Right lung (tissue), 5 donors: Measurements from ENCODE around the gene TSPAN4. TPM values are rescaled to one million over a fixed set of nuclear protein-coding genes. Genes with fewer than 3 reads are reported as not detected.

ENCODE experiments used
- DNase-seq, 2 donors: peaks; one replicate each; pipeline ENCODE4 v3.0.0-alpha.2; 2013
- polyA plus RNA-seq, 5 donors: library from polyadenylated mRNA; unstranded; fragments of 120-200 nt; gene quantifications; one replicate each; pipeline versions ENCODE4 v1.2.1 to v1.2.3, GENCODE V29; 2013; ENCODE audit warnings: inconsistent platforms in 1 of 5, low replicate concordance in 1 of 5; ENCODE audit not compliant: insufficient read length in 5 of 5, insufficient read depth in 1 of 5

The TSPAN4 gene
- polyA plus RNA-seq, 5 donors, result 42.4 to 94.6 (median 63.9) TPM

DNA sequence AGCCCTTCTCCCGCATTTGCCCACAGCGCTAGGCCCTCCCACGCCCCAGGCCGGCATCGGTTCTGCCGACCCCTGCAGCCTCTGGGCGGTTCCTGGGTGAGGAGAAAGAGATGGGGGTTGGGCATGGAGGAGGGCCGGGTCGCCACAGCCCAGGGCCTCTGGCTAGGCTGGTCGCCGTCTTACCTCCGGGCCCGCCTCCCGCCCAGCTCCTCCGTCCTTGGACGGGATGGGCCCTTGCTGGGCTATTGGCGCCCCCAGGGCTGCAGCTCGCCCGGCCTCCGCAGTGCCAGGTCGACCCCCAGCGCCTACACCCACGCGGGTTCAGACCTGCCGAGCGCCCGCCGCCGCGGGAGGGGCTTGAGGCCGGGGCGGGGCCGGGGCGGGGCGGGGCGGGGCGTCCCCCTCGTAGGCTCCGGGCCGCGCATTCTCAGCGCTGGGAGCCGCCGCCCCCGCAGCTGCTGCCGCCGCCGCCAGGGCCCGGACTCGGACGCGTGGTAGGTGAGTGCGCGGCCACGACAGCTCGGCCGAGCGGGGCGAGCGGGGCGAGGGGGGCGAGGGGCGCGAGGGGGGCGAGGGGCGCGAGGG lies 10.0 kb upstream of the TSPAN4 start, which contains the start of gene CD151:
TSS of gene CD151 (plus strand) at position 424 of the 585 bp plus-strand sequence. CDS start 3,118 bp downstream, outside the sequence.
- no peak for DNase-seq

DNA sequence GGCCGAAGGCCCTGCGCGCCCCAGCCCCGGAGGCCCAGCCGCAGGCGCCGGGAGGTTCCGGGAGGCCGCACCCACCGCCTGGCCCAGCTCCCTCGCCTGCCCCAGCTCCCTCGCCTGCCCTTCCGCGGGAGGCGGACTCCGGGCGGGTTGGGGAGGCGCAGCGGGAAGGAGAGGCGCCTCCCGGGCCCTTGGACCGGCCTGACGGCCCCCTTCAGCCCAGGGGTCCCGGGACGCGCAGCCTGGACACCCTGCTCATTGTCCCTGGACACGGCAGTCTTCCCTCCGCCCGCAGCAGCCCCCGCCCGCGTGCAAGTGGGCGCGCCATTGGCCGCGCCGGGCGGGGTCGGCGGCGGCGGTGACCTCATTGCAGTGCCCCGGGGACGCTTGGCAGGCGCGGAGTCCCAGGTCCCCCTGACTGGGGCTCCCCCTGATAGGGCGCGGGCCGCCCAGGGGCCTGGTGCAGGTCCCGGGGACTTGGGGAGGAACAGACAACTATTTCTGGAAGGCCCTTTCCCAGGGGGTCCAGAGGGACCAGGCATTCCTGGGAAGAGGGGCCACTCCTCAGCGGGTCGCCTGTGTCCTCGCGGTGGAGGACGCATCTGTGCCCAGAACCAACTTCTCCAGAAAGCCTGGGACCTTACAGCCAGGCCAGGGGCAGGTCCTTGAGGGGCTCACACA lies 9.4 kb upstream of the TSPAN4 start:
- no peak for DNase-seq

DNA sequence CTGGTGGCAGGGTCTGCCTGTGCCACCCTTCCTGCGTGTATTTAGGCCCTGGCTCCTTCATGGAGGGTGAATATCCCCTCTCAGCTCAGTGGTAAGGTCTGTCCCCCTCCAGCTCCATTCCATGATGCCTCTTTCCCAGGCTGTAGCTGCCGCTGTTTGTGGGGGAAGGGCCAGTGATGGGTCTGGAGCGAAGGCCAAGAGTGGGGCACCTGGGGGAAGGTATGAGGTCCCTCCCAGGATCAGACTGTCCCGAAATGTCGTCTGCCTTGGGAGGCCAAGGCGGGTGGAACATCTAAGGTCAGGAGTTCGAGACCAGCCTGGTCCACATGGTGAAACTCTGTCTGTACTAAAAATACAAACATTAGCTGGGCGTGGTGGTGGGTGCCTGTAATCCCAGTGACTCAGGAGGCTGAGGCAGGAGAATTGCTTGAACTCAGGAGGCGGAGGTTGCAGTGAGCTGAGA lies 8.8 kb upstream of the TSPAN4 start:
- no peak for DNase-seq

DNA sequence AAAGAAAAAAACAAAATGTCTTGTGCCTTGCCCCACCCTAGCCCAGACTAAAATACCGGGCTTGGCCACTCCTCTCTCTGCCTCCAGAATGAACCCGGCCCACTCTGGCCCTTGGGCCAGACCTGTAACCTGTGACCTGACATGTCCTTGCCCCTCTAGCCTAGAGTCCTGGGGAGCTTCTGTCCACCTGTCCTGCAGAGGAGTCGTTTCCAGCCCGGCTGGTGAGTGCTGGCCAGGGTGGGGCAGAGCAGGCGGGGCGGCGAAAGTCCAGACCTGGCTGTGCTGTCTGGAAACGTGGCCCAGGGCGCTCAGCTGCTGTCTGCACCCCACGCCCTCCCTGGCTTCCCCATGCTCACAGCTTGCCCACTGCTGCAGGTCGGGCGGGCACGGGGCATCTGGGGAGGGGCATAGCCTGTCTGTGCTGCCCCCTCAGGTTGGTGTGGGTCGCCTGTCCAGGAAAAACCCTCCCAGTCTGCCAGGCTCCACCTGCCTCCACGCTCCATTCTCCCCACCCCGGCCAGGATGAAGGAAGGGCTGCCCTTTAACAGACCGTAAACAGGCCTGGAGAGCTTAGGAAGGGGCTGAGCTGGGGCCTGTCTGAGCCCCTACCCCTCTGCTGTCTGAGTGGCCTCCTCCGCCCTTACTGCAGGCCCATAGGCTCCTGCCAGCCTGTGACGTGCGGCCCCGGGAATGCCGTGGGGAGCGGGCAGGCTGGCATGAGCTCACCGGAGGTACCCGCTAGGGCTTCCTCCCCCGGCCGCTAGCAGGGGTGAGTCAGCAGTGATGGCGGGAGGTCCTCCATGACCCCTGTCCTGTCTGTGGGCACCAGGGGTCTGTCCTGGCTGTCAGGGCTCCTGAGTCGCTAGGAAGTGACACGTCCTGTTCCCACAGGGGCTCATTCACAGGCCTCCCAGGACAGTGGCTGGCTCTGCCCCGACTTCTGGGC lies 8.0 kb upstream of the TSPAN4 start:
- no peak for DNase-seq

DNA sequence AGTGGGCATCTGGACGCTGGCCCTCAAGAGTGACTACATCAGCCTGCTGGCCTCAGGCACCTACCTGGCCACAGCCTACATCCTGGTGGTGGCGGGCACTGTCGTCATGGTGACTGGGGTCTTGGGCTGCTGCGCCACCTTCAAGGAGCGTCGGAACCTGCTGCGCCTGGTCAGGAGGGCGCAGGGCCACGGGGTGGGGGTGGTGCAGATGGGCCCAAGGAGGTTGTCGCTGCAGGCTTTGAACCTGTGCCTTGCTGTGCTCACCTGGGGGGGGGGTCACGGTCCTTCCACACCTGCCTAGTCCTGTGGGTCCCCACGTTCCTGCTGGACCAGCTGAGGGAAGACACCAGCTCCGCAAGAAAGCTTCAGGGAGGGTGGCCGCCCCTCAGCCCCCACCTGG lies 6.4 kb upstream of the TSPAN4 start:
- DNase-seq, result no peak

DNA sequence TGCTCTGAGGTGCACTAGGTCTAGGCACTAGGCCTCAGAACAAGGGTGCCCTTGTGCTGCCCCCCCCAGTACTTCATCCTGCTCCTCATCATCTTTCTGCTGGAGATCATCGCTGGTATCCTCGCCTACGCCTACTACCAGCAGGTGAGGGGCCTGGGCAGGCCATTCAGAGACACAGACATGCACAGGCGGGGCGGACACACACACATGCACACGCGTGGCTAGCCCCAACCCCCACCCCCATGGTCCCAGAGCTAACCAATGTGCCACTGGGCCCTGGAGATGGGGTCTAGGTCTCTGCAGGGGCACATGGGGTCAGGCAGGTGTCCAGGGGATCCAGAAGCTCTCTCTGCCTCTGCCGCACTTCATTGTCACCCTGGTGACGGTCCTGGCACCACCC lies 6.0 kb upstream of the TSPAN4 start:
- DNase-seq, result no peak

DNA sequence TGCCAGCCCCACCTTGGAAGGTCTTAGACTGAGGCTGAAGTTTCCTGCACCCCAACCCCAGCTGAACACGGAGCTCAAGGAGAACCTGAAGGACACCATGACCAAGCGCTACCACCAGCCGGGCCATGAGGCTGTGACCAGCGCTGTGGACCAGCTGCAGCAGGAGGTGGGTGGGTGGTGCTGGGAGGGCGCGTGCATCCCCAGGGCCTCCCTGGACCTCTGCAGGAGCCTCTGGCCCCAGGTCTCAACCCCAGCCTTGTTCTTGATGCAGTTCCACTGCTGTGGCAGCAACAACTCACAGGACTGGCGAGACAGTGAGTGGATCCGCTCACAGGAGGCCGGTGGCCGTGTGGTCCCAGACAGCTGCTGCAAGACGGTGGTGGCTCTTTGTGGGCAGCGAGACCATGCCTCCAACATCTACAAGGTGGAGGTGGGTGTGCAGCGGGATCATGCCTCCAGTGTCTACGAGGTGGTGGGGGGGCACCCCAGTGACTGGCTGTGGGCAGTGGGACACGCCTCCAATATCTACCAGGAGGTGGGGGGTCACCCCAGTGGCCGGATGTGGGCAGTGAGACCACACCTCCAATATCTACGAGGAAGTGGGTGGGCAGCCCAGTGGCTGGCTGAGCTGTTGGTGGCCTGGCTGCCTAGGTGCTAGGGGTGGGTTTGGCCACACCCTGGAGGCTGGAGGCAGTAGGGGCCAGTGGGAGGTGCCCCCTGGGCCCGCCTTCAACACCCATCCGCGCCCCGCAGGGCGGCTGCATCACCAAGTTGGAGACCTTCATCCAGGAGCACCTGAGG lies 5.3 kb upstream of the TSPAN4 start:
- DNase-seq, result no peak

DNA sequence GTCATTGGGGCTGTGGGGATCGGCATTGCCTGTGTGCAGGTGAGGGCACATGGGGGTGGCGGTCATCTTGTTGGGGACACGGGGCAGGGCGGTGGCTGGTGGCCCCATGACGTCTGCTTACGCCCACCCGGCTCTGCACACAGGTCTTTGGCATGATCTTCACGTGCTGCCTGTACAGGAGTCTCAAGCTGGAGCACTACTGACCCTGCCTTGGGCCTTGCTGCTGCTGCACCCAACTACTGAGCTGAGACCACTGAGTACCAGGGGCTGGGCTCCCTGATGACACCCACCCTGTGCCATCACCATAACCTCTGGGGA lies 4.7 kb upstream of the TSPAN4 start:
- DNase-seq, result no peak

DNA sequence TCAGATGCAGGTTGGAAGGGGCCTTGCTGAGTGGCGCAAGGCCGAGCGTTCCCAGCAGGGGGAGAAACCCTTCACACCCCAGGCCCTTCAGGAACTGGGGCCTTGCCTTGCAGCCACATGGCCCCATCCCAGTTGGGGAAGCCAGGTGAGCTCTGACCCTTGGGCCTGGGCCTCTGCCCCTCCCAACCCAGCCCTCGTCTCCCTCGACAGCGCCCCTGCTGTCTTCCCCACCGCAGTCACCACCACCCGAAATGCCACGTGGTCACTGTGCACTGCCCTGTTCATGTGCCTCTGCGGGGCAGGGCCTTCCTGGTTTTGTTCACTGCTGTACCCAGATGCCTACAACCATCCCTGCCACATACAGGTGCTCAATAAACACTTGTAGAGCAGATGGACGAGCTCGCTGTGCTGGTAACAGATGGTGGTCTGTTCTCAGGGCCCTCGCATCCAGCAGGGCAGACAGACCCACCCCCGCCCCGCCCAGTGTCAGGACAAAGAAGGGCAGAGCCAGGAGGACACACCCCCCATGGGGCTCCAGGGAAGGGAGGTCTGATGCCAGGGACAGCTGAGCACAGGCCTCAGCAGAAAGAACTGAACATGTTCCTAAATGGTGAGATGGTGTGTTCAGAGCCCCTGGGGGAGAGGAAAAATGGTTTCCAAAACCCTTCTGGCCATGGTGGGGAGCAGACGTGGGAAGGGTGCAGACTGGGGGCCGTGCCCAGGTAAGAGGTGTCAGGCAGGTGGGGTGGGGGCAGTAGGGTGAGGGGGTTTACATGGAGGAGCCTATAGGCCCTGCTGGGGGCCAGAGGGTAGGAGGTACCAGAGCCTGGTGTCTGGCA lies 4.0 kb upstream of the TSPAN4 start:
- no peak for DNase-seq

DNA sequence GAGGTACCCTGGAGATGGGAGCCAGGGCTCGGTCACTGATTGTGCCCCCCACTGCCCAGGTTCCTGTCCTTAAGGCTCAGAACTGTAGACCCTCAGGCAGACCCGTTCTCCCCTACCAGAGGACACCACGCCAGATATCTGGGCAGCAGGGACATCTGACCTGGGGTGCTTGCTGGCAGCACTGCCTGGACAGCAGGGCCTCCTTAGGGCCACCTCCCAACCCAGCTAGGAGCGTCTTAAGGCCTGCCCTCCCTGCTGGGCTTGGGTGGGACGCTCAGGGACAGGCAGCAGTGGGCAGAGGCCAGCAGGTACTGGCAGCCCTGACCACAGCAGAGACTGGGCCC lies 3.4 kb upstream of the TSPAN4 start:
- no peak for DNase-seq

DNA sequence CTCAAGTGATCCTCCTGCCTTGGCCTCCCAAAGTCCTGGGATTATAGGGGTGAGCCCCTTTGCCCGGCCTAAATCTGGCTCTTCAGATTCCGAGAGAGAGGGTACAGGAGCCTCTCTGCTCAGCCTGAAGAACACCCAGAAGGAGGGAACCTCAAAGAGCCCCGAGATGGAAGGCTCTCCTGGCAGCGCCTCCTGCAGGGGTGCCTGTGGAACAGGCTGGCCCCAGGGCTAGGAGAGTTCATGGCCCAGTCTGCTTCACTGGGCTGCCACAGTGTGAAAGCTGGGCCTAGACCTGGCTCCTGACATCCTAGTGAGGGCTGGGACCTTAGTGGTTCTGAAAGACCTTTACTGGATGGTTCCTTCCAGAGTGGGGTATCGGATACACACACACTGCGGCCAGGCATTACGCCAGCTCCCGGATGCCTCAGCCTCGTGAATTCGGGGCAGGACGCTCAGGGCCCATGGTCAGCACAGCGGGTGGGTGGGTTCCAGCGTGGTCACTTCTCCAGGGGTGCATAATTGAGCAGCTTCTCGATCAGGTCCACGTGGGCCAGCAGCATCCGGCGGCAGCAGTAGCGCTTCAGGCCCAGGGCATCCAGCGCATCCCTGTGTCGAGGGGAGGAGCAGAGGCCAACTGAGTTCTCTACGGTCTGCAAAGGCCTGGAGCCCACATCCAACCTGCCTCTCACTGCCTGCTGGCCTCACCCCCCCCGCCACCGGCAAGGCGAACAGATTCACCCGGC lies 2.6 kb upstream of the TSPAN4 start:
- DNase-seq, result no peak

DNA sequence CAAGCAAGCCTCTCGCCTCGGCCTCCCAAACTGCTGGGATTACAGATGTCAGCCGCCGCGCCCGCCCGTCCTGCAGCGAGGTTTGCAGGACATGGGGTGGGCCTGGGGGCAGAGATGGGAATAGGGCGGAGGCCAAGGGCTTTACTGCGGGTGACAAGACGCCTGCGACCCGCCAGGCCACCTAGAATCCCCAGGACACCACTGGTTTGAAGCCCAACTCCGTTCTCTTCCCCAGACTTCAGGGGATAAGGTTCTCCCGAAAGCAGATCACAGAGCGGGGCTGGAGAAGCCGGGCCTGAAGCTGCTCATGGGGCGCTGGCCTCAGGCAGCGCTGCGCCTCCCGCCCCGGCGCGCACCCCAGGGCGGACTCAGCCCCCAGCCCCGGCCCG lies 677 bp upstream of the TSPAN4 start:
- no peak for DNase-seq

DNA sequence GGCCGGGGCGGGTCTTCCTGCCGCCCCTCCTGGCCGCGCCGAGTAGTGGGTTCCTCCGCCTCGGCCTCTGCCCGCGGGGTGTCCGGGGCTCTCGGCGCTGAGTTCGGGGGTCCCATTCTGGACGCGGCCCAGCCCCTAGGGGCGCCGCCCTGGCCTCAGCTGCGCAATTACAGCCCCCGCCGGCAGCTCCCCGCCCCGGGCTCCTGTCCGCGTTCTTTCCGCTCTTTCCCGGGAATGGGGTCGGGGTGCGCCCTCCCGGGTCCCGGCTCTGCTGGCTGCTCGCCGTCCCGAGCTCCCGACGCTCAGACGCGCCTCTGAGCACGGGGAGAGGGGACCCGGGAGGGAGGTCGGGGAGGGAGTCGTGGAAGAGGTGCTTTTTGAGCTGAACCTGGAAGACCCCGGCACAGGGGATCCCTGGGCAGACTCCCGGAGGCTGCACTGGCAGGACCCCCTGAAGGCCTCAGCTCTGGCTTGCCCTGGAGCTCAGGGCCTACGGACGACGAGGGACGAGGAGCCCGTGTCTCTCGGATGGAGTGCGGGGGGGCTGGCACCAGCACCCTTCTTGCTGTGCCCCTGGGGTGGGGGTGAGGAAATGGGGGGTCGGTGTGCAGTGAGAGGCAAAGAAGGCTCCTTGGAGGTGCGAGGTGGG lies 558 bp downstream of the TSPAN4 start:
- DNase-seq, result no peak

DNA sequence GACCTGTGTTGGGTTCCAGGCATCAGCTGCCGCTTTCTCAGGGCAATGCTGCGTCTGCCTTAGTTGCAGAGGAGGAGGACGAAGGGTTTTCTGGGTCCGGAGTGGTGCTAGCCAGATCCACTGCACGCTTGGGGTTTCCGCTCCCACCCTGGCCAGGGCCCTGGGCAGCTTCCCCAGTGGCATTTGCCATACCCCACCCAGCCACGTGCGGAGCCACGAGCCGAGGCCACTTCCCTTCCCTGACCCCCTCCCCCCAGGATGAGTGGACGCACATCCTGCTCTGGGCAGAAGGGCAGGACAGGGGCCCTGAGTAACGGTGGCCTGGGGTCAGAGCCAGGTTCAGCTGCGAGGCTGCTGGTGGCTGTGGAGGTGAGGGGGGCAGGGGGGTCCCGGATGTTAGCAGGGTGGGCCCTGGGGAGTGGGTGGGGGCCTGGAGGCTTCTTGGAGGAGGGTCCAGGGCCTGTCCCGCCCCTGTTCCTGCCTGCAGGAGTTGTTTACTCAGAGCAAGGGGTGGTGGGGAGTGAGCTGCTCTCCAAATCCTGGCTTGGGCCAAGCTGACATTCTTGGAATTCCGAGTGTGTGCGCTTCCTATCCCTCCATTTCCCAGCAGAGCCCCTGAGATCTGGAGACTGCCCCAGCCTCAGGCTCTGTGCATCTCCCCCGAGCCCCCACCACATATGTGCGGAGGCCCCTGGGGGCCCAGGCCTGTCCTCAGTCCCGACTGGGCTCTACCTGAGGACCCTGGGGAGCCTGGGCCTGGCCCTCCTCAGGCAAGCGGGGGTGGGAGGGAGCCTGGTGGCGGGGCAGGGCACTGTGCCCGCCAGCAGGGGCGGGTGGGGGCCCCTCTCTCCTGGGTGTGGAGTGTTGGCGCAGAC lies 1.4 kb downstream of the TSPAN4 start:
- peak; percentile 83 to 85 for DNase-seq

DNA sequence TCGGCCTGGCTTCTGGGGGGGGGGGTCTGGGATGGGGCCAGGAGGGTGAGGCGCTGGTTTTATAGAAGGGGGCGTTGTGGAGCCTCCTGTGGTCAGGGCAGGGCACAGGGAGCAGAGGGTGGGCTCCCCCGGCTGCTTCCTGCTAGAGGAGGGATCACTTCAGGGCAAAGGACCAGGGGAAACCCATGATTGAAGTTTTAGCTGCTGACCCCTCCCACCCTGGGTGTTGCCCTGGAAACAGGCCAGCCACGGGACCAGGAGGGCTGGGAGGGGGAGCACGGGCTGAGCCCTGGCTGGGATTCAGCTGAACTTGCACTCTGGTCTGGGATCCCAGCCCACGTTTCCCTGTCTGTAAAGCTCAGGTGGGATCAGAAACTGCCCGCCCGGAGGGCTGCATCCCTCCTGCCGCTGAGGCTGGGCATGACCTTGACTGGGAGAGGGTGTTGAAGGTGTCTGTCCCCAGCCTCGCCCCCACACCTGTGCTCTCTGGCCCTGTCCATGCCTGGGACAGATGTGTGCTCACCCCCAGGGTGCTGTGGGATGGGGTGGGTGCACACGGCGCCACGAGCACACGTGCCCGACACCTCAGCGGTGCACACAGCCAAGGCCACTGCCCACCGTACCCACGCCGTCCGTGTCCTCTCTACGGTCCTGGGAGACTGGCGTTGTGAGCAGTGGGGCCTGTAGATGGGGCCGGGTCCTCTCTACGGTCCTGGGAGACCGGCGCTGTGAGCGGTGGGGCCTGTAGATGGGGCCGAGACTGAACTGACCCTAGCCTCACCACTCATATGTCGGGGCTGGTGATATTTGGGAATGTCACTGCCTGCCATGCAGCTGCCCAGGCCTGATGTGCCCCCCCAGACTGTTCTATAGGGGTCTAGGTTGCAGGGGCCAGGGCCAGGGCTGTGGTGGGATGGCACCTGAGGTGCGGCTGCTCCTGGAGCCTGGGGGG lies 2.3 kb downstream of the TSPAN4 start:
- peak; percentile 91 to 94 for DNase-seq

DNA sequence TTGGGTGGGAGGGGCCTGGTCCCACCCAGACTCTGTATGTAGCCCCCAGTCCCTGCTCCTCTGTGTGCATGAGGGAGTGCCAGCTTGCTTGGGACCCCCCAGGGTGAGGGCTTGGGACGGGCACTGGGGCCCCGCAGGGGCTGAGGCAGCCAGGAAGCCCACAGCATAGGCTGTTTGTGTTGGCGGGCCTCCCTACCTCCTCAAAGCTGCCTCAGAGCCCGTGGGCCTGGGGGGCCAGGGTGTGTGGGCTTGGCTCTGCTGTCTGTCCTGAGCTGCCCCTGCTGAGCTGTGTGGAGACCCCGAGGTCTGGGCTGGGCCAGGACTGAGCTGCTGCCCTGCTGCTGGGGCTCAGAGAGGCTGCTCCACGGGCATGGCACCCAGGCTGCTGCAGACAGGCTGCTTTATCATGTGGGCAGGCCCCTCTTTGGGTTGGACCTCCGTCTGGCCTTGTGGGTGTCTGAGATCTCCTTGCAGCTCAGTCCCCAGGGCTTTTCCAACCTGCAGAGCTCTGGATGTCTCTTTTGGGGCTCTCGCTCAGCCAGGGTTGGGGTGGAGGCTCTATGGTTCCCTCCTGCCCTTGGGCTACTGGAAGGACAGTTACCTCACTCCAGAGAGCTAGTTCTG lies 3.3 kb downstream of the TSPAN4 start:
- no peak for DNase-seq

DNA sequence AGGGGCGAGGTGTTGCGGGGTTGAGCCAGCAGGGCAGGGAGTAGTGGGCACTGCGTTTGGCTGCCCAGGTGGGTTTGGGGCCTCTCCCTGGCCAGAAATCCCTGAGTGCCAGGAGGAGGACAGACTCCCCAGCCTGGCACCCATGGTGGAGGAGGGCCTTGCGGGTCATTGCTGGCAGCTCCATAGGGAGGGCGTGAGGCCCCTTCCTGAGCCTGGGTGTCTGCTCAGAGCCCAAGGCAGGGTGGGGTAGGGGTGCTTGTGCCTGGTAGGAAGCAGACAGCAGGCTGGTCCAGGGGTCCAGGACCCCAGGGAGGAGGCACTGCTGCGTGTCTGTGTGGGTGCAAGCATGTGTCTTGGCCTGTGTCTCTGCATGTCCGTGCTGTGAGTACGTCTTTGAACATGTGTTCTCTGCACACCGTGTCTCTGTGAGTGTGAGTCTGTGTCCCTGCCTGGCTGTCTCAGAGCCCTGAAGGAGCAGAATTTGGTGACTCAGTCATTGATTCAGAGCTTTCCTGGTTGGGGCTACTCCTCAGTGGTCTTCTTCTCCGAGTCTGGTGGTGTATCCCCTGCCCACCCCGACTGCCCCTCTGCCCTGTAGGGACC lies 3.9 kb downstream of the TSPAN4 start:
- no peak for DNase-seq
